HG03565 (cell line): Measurements from ENCODE around the gene PRR4.

Experiments
- ATAC-seq: cut with Tn5 transposase; IDR thresholded peaks from one replicate; pipeline ENCODE4 v1.9.1; 2021; ENCODE audit warnings: mild to moderate bottlenecking, moderate library complexity; ENCODE audit not compliant: unreplicated experiment

Gene PRR4

GRCh38 chr12:10849425-10849878 is at the start of gene PRR4:
Gene PRR4 (minus strand): TSS chr12:10849475. CDS start chr12:10849437, 38 bp downstream.
- no peak for ATAC-seq

GRCh38 chr12:10896854-10897253 is 47.6 kb upstream of the PRR4 start:
- ATAC-seq, result no peak

- ATAC-seq, result no peak
Measured at GRCh38 chr12:10891937-10892336, 42.7 kb upstream of the PRR4 start.

- no peak for ATAC-seq
Measured at GRCh38 chr12:10889226-10889625, 40.0 kb upstream of the PRR4 start.

GRCh38 chr12:10884086-10884725 is 34.9 kb upstream of the PRR4 start, which contains the start of gene PRH1:
Gene PRH1 (minus strand): TSS chr12:10884255. CDS start chr12:10884217, 38 bp downstream.
- no peak for ATAC-seq

GRCh38 chr12:10873378-10873777 is 24.1 kb upstream of the PRR4 start:
- no peak for ATAC-seq

- ATAC-seq, result no peak
Measured at GRCh38 chr12:10867381-10867780, 18.1 kb upstream of the PRR4 start.

GRCh38 chr12:10863512-10864218 is 14.4 kb upstream of the PRR4 start:
- no peak for ATAC-seq

- ATAC-seq, result no peak
Measured at GRCh38 chr12:10861366-10861765, 12.1 kb upstream of the PRR4 start.

- ATAC-seq, result no peak
Measured at GRCh38 chr12:10855807-10856206, 6.5 kb upstream of the PRR4 start.

GRCh38 chr12:10853776-10854175 is 4.5 kb upstream of the PRR4 start:
- no peak for ATAC-seq

GRCh38 chr12:10851243-10851858 is 2.1 kb upstream of the PRR4 start:
- ATAC-seq, result no peak

GRCh38 chr12:10847744-10848143 is 1.5 kb downstream of the PRR4 start:
- ATAC-seq, result no peak

GRCh38 chr12:10842862-10843261 is 6.4 kb downstream of the PRR4 start:
- no peak for ATAC-seq

- no peak for ATAC-seq
Measured at GRCh38 chr12:10838461-10838860, 10.8 kb downstream of the PRR4 start.

- ATAC-seq, result no peak
Measured at GRCh38 chr12:10829994-10830393, 19.3 kb downstream of the PRR4 start.

- ATAC-seq, result no peak
Measured at GRCh38 chr12:10826258-10826657, 23.0 kb downstream of the PRR4 start, which contains the start of gene TAS2R10. Gene TAS2R10 (minus strand): TSS chr12:10826358. CDS start chr12:10826269, 89 bp downstream.

GRCh38 chr12:10824957-10825356 is 24.3 kb downstream of the PRR4 start:
- no peak for ATAC-seq

GRCh38 chr12:10811883-10812536 is 37.3 kb downstream of the PRR4 start:
- no peak for ATAC-seq

- ATAC-seq, result no peak
Measured at GRCh38 chr12:10810068-10810467, 39.2 kb downstream of the PRR4 start, which contains the start of gene TAS2R9. Gene TAS2R9 (minus strand): TSS chr12:10810168. CDS start chr12:10810075, 93 bp downstream.

- no peak for ATAC-seq
Measured at GRCh38 chr12:10807186-10807585, 42.1 kb downstream of the PRR4 start, which contains the start of gene TAS2R8. Gene TAS2R8 (minus strand): TSS chr12:10807286. CDS start chr12:10806980, 306 bp downstream.
